ENCODE results near the gene PARP15.
"Not testable (repeated sequence)": the region's sequence is repeated elsewhere in the genome, so short reads cannot be mapped to it uniquely, and the experiment has no call there.

The PARP15 gene

DNA sequence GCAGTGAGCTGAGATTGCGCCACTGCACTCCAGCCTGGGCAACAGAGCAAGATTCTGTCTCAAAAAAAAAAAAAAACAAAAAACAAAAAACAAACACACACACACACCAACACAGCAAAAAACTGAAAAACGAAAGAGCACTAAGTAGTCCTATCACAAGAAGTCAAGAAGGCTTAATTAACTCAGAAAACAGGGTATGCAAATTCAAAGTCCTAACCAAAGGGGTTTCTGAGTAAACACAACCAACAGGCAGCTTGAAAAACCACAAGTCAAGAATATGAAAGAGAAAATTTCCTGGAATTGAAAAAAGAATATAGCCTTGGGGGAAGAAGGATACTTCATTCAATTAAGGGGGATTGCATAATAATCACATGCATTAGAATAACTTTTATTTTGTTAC, 65.5 kb downstream of the PARP15 start:
- no peak for DNase-seq (ENCODE audit: low spot score)
- H3K27me3 ChIP-seq (ENCODE audit: insufficient read depth, poor library complexity, severe bottlenecking): no peaks in the 10 kb centered on the region
- no peak for ATAC-seq (ENCODE audit: low read depth)
- no peaks in the 10 kb centered on the region for H3K9me3 ChIP-seq (ENCODE audit: severe bottlenecking)
- no peaks in the 10 kb centered on the region for H3K4me1 ChIP-seq (ENCODE audit: insufficient read depth, poor library complexity, severe bottlenecking)
- TF ChIP-seq, protein P1, sequence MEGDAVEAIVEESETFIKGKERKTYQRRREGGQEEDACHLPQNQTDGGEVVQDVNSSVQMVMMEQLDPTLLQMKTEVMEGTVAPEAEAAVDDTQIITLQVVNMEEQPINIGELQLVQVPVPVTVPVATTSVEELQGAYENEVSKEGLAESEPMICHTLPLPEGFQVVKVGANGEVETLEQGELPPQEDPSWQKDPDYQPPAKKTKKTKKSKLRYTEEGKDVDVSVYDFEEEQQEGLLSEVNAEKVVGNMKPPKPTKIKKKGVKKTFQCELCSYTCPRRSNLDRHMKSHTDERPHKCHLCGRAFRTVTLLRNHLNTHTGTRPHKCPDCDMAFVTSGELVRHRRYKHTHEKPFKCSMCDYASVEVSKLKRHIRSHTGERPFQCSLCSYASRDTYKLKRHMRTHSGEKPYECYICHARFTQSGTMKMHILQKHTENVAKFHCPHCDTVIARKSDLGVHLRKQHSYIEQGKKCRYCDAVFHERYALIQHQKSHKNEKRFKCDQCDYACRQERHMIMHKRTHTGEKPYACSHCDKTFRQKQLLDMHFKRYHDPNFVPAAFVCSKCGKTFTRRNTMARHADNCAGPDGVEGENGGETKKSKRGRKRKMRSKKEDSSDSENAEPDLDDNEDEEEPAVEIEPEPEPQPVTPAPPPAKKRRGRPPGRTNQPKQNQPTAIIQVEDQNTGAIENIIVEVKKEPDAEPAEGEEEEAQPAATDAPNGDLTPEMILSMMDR (IDR thresholded peaks at IDR 0.05; ENCODE audit: poor library complexity, severe bottlenecking): no peak
- no peaks in the 10 kb centered on the region for H3K36me3 ChIP-seq (ENCODE audit: low read depth)
- no peak overlapping the region for H3K4me3 ChIP-seq (ENCODE audit: severe bottlenecking)
- no peak overlapping the region for H3K27ac ChIP-seq (ENCODE audit: poor library complexity, severe bottlenecking)

DNA sequence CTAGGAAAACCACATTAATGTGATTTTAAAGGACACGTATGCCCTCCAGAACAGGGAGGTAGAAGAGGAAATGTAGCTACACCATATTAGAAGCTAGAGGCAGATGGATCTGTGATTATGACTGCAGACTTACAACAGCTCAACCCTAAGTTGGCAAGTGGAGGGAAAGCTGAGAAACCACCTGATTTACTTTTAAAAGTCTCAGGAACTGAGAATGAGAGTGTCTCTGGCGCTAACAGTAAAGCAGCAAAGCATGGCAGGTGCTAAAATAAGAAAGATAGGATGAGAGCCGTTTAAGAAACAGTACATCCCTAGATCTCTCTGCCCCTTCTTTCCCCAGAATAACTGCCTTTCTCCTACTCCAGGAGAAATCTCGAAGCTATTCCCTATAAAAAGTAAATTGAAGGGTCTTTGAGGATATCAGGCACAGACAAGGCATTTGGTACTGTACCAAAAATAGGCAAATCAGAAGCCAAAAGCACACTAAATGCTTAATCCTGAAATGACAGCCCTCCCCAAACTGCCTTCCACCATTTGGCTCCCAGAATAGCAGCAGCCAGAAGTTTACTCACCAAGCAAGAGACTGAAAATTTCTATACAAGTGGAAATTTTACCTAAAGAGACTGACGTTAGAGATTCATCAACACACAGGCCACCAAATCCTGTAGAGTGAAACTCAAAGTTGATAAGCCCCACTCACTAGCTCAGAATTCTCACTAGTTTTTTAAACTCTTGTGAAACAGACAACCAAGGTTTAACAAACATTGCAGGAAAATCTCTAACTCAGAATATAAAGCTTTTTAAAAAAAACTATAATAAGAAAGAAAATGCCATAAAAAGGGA, 68.9 kb downstream of the PARP15 start:
- no peaks in the 10 kb centered on the region for H3K36me3 ChIP-seq (ENCODE audit: low read depth)
- no peaks in the 10 kb centered on the region for H3K4me1 ChIP-seq (ENCODE audit: insufficient read depth, poor library complexity, severe bottlenecking)
- TF ChIP-seq, protein P1 (IDR thresholded peaks at IDR 0.05; ENCODE audit: poor library complexity, severe bottlenecking): no peak
- ATAC-seq (ENCODE audit: low read depth) (no peak), DNase-seq (ENCODE audit: low spot score) (no peak)
- no peaks in the 10 kb centered on the region for H3K27me3 ChIP-seq (ENCODE audit: insufficient read depth, poor library complexity, severe bottlenecking)
- H3K4me3 ChIP-seq (ENCODE audit: severe bottlenecking): no peak overlapping the region
- no peak overlapping the region for H3K27ac ChIP-seq (ENCODE audit: poor library complexity, severe bottlenecking)
- no peaks in the 10 kb centered on the region for H3K9me3 ChIP-seq (ENCODE audit: severe bottlenecking)

DNA sequence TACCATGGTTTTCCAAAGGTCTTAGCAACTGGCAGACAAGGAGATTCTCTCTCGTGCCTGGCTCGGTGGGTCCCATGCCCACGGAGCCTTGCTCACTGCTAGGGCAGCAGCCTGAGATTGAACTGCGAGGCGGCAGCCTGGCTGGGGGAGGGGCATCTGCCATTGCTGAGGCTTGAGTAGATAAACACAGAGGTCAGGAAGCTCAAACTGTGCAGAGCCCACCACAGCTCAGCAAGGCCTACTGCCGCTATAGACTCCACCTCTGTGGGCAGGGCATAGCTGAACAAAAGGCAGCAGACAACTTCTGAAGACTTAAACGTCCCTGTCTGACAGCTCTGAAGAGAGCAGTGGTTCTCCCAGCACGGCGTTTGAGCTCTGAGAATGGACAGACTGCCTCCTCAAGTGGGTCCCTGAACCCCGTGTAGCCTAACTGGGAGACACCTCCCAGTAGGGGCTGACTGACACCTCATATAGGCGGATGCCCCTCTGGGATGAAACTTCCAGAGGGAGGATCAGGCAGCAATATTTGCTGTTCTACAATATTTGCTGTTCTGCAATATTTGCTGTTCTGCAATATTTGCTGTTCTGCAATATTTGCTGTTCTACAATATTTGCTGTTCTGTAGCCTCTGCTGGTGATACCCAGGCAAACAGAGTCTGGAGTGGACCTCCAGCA, 73.9 kb downstream of the PARP15 start:
- not testable (repeated sequence) for H3K36me3 ChIP-seq (ENCODE audit: low read depth); H3K4me3 ChIP-seq (ENCODE audit: severe bottlenecking); H3K27me3 ChIP-seq (ENCODE audit: insufficient read depth, poor library complexity, severe bottlenecking); ATAC-seq (ENCODE audit: low read depth); H3K9me3 ChIP-seq (ENCODE audit: severe bottlenecking); H3K4me1 ChIP-seq (ENCODE audit: insufficient read depth, poor library complexity, severe bottlenecking); DNase-seq (ENCODE audit: low spot score); H3K27ac ChIP-seq (ENCODE audit: poor library complexity, severe bottlenecking)

DNA sequence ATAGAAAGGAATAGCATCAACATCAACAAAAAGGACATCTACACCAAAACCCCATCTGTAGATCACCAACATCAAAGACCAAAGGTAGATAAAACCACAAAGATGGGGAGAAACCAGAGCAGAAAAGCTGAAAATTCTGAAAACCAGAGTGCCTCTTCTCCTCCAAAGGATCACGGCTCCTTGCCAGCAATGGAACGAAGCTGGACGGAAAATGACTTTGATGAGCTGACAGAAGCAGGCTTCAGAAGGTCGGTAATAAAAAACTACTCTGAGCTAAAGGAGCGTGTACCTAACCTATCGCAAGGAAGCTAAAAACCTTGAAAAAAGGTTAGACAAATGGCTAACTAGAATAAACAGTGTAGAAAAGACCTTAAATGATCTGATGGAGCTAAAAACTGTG, 74.5 kb downstream of the PARP15 start:
- DNase-seq (ENCODE audit: low spot score); H3K27ac ChIP-seq (ENCODE audit: poor library complexity, severe bottlenecking); H3K4me3 ChIP-seq (ENCODE audit: severe bottlenecking); H3K4me1 ChIP-seq (ENCODE audit: insufficient read depth, poor library complexity, severe bottlenecking); ATAC-seq (ENCODE audit: low read depth); H3K36me3 ChIP-seq (ENCODE audit: low read depth); H3K9me3 ChIP-seq (ENCODE audit: severe bottlenecking); H3K27me3 ChIP-seq (ENCODE audit: insufficient read depth, poor library complexity, severe bottlenecking): not testable (repeated sequence)

DNA sequence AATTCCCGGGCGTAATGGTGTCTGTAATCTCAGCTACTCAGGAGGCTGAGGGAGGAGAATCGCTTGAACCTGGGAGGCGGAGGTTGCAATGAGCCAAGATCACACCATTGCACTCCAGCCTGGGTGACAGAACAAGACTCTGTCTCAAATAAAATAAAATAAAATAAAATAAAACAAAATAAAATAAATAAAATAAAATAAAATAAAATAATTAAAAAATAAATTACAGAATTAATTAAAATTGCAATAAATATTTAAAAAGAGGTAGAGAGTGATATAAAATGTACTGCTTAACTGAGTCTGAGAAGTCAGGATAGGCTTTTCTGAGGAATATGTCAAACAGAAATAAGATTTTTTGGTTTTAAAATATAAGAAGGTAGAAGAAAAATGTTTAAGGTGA, 80.9 kb downstream of the PARP15 start:
- not testable (repeated sequence) for H3K27me3 ChIP-seq (ENCODE audit: insufficient read depth, poor library complexity, severe bottlenecking); H3K36me3 ChIP-seq (ENCODE audit: low read depth); H3K4me3 ChIP-seq (ENCODE audit: severe bottlenecking); DNase-seq (ENCODE audit: low spot score); H3K9me3 ChIP-seq (ENCODE audit: severe bottlenecking); ATAC-seq (ENCODE audit: low read depth); H3K27ac ChIP-seq (ENCODE audit: poor library complexity, severe bottlenecking); H3K4me1 ChIP-seq (ENCODE audit: insufficient read depth, poor library complexity, severe bottlenecking)

DNA sequence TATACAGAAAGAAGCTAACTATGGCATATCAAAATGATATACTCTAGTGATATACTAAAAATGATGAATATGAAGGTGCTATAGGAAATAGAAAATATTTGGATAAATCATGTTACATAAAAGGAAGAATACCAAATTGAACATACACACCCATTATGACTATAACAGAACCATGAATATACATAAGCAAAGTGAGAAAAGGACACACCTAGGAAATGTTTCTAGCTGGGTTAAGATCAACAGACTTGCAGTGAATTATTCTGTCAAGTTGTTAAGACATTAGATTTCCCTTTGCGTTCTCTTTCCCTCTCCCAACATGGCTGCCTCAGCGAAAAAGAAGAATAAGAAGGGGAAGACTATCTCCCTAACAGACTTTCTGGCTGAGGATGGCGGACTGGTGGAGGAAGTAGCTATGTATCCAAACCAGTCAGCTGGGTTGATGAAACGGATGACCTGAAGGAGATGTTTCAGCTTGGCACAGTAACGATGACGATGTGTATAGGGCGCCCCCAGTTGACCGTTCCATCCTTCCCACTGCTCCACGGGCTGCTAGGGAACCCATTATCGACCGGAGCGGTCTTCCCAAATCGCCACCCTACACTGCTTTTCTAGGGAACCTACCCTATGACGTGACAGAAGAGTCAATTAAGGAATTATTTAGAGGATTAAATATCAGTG, 83.0 kb downstream of the PARP15 start:
- Histone ChIP-seq H3K9me3 (ENCODE audit: severe bottlenecking) (no peaks in the 10 kb centered on the region), H3K27ac (ENCODE audit: poor library complexity, severe bottlenecking) (no peak overlapping the region), H3K27me3 (ENCODE audit: insufficient read depth, poor library complexity, severe bottlenecking) (no peaks in the 10 kb centered on the region), H3K4me3 (ENCODE audit: severe bottlenecking) (no peak overlapping the region), H3K4me1 (ENCODE audit: insufficient read depth, poor library complexity, severe bottlenecking) (no peaks in the 10 kb centered on the region), H3K36me3 (ENCODE audit: low read depth) (no peaks in the 10 kb centered on the region)
- TF ChIP-seq, protein P1 (IDR thresholded peaks at IDR 0.05; ENCODE audit: poor library complexity, severe bottlenecking): no peak
- no peak for ATAC-seq (ENCODE audit: low read depth)
- no peak for DNase-seq (ENCODE audit: low spot score)

Measured in RWPE2 (cell line).